K562 (cell line): ENCODE data around the gene TMEM120B. TPM values are rescaled to one million over a fixed set of nuclear protein-coding genes. Genes with fewer than 3 reads are reported as not detected.
A peak's percentile ranks its signal among the peaks of the same experiment; 100 is the strongest.

Experiments
- BCLAF1 ChIP-seq, 2 experiments: fragments of 450-650 bp in 1 of 2; IDR thresholded peaks; 2 replicates each; pipeline ENCODE4 v1.6.1; 2011 to 2017; ENCODE audit warnings: low read depth in 2 of 2, antibody characterized with exemption in 1 of 2, borderline replicate concordance in 1 of 2, low read length in 1 of 2, mild to moderate bottlenecking in 1 of 2, mixed read lengths in 1 of 2; ENCODE audit not compliant: control insufficient read depth in 1 of 2
- CREM ChIP-seq: IDR thresholded peaks from 2 replicates; pipeline ENCODE4 v1.6.1; 2014; ENCODE audit warnings: antibody characterized with exemption, low read depth
- CTBP1 ChIP-seq: fragments of 450-650 bp; IDR thresholded peaks from 2 replicates; pipeline ENCODE4 v1.6.1; 2016; ENCODE audit warnings: borderline replicate concordance
- CXXC5 ChIP-seq: fragments of 250-450 bp; sonication (Bioruptor Pico); IDR thresholded peaks from 2 replicates; pipeline ENCODE4 v1.8.0; 2022; ENCODE audit warnings: inconsistent platforms, mild to moderate bottlenecking, moderate library complexity
- DIDO1 ChIP-seq: fragments of 450-650 bp; IDR thresholded peaks from 2 replicates; pipeline ENCODE4 v1.6.1; 2016; ENCODE audit warnings: low read depth, missing biosample characterization, missing genetic modification characterization
- FIP1L1 ChIP-seq: fragments of 200-400 bp; formaldehyde crosslinking; IDR thresholded peaks from 2 replicates; pipeline ENCODE4 v1.6.1; 2018; ENCODE audit warnings: mild to moderate bottlenecking, low read depth, low read length; ENCODE audit not compliant: poor library complexity, severe bottlenecking
- GTF2E2 ChIP-seq: fragments of 200-800 bp; sonication (Bioruptor generic); IDR thresholded peaks from 2 replicates; pipeline ENCODE4 v1.6.1; 2016; ENCODE audit warnings: missing genetic modification characterization, missing compliant biosample characterization
- HMBOX1 ChIP-seq: sonication (generic); IDR thresholded peaks from 2 replicates; pipeline ENCODE4 v1.6.1; 2016
- MECOM ChIP-seq: fragments of 250-450 bp; sonication (Bioruptor Pico); IDR thresholded peaks from 2 replicates; pipeline ENCODE4 v1.8.0; 2022; ENCODE audit warnings: inconsistent platforms
- MEIS2 ChIP-seq: fragments of 450-650 bp; IDR thresholded peaks from 2 replicates; pipeline ENCODE4 v1.6.1; 2014; ENCODE audit warnings: mild to moderate bottlenecking; ENCODE audit not compliant: partially characterized antibody
- NR2C1 ChIP-seq, 2 experiments: fragments of 450-650 bp; IDR thresholded peaks; 2 replicates each; pipeline ENCODE4 v1.6.1; 2017; ENCODE audit warnings: mild to moderate bottlenecking in 2 of 2, antibody characterized with exemption in 1 of 2, inconsistent platforms in 1 of 2, missing compliant biosample characterization in 1 of 2, missing genetic modification characterization in 1 of 2
- PHF21A ChIP-seq: fragments of 450-650 bp; IDR thresholded peaks from 2 replicates; pipeline ENCODE4 v1.6.1; 2017; ENCODE audit warnings: low read depth, borderline replicate concordance
- RCOR1 ChIP-seq, 2 experiments: IDR thresholded peaks; 2 replicates each; pipeline ENCODE4 v1.6.1; 2012; ENCODE audit warnings: low read depth in 2 of 2, low read length in 2 of 2, borderline replicate concordance in 1 of 2, improper control_type of control experiment in 1 of 2
- SMAD4 ChIP-seq: fragments of 250-450 bp; sonication (Bioruptor Pico); conservative IDR thresholded peaks from 2 replicates; pipeline ENCODE4 v1.8.0; 2021; ENCODE audit warnings: inconsistent platforms, mild to moderate bottlenecking, moderate library complexity
- SMARCA4 ChIP-seq: fragments of 450-650 bp; IDR thresholded peaks from 2 replicates; pipeline ENCODE4 v1.6.1; 2016
- SNAPC5 ChIP-seq: fragments of 250-450 bp; sonication (Bioruptor Pico); IDR thresholded peaks from 2 replicates; pipeline ENCODE4 v1.8.0; 2021; ENCODE audit warnings: moderate library complexity, mild to moderate bottlenecking, inconsistent platforms
- THRB ChIP-seq: fragments of 450-650 bp; formaldehyde crosslinking; conservative IDR thresholded peaks from 2 replicates; pipeline ENCODE4 v1.4.0; 2022; ENCODE audit warnings: mild to moderate bottlenecking, missing genetic modification characterization
- UBTF ChIP-seq, 2 experiments: IDR thresholded peaks; 2 replicates each; pipeline ENCODE4 v1.6.1; 2012; ENCODE audit warnings: improper control_type of control experiment in 2 of 2, low read depth in 2 of 2, low read length in 2 of 2, borderline replicate concordance in 1 of 2
- polyA plus RNA-seq, 8 experiments: library from polyadenylated mRNA; depleted of rRNA in 4 of 8; stranded (reverse) in 5 of 8; unstranded in 3 of 8; fragments of >200 nt; fragmentation: Nextera tagmentation in 2 of 8; fragmentation: Illumina TruSeq in 1 of 8; extraction: Ambion mirVana in 2 of 8; extraction: Trizol in 1 of 8; gene quantifications; 2 replicates each; pipeline versions ENCODE4 v1.2.1 to v1.2.3, GENCODE V29; 2011 to 2014; ENCODE audit warnings: inconsistent platforms in 1 of 8, missing spikeins in 1 of 8
- total RNA-seq, 7 experiments: library from RNA; depleted of rRNA in 6 of 7; stranded (reverse); fragments of >200 nt in 6 of 7; fragmentation: Illumina TruSeq in 2 of 7; extraction: Trizol in 2 of 7; gene quantifications; 2 replicates each; pipeline versions ENCODE4 v1.2.1 to v1.2.3, GENCODE V29; 2011 to 2021; ENCODE audit warnings: low replicate concordance in 1 of 7

TMEM120B gene
- total and polyA plus RNA-seq, 9 of the 15 experiments (the other 6 are each of a cell fraction or from before 2014, with no cell fraction given) = 1.7 to 18.6 (median 7.4) TPM

- TF ChIP-seq BCLAF1 (IDR thresholded peaks at IDR 0.05; ENCODE audit: borderline replicate concordance in 1 of 2, control insufficient read depth in 1 of 2, low read depth in 2 of 2, low read length in 1 of 2) = peak in 1 of 2 experiments; percentile 36; a peak in 1 of 4 replicates
- TF ChIP-seq MEIS2 = no peak
- TF ChIP-seq RCOR1 (IDR thresholded peaks at IDR 0.05; ENCODE audit: borderline replicate concordance in 1 of 2, low read depth in 2 of 2, low read length in 2 of 2) = peak in 1 of 2 experiments; percentile 48; a peak in 1 of 4 replicates
- peak; percentile 75; the same call in 1 of the 2 replicates for TF ChIP-seq HMBOX1
- TF ChIP-seq NR2C1 (IDR thresholded peaks at IDR 0.05) = peak; percentile 67; the same call in 1 of the 2 replicates
- TF ChIP-seq NR2C1 (tag; IDR thresholded peaks at IDR 0.05) = peak; percentile 82
- no peak for TF ChIP-seq THRB (CRISPR knock-in tag)
- no peak for TF ChIP-seq FIP1L1
- TF ChIP-seq UBTF (IDR thresholded peaks at IDR 0.05; ENCODE audit: borderline replicate concordance in 1 of 2, low read depth in 2 of 2, low read length in 2 of 2) = 0 out of 4 replicates have a peak, but pooled peaks of 1 of the 2 experiments have one; percentile 39
- peak; percentile 86; the same call in 1 of the 2 replicates for TF ChIP-seq SMARCA4
- TF ChIP-seq MECOM = no peak
- no peak for TF ChIP-seq GTF2E2 (tag)
- TF ChIP-seq CXXC5 (CRISPR knock-in tag) = peak; percentile 56
- TF ChIP-seq SMAD4 (CRISPR knock-in tag) = peak; percentile 72
- no peak for TF ChIP-seq PHF21A
- TF ChIP-seq DIDO1 (tag) = 0 out of 2 replicates have a peak, but pooled peaks have one; percentile 21
- TF ChIP-seq CREM = peak; percentile 96
- TF ChIP-seq SNAPC5 (CRISPR knock-in tag) = no peak
- peak; percentile 84 for TF ChIP-seq CTBP1
These were observed 36.2 kb downstream of the TMEM120B start (continued) for GRCh38 chr12:121748571-121749265.
